ENCODE data around the gene TSPAN4.

DNA sequence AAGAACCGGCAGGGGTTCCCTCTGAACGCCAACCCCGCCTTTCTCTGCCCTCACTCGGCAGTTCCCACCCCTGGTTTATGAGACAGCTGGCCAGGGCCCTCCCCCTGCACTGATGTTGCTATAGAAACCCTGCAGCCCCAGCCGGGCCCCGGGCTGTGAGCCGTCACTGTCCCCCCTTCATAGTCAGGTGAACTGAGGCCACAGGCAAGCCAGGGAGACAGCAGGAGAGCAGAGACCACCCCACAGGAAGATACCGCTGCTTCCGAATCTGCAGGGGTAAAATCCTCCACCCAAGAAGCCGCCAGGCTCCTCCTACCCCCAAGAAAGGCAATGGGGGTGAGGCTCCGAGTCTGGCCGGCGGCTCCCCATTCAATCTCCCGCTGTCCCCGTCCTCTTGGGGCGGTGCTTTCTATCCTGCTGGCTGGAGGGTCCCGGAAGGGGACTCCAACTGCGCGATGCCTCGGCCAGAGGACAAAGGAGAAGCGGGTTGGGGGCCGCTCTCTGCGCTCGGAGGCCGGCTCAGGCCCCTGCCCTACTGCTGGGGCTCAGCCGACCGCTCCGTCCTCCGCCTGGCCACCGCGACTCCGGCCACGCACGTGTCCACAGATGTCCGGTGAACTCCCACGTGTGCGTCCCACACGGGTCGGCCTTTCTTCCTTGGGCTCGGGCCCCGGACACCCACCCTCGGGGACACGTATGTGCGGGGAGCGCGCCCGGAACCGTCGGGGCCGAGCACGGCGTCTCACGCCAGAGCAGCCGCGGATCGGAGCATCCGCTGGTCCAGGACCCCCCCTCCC, 45.2 kb upstream of the TSPAN4 start:
- no peak for TF ChIP-seq POLR2A (IDR thresholded peaks at IDR 0.05)
- TF ChIP-seq, protein P1, sequence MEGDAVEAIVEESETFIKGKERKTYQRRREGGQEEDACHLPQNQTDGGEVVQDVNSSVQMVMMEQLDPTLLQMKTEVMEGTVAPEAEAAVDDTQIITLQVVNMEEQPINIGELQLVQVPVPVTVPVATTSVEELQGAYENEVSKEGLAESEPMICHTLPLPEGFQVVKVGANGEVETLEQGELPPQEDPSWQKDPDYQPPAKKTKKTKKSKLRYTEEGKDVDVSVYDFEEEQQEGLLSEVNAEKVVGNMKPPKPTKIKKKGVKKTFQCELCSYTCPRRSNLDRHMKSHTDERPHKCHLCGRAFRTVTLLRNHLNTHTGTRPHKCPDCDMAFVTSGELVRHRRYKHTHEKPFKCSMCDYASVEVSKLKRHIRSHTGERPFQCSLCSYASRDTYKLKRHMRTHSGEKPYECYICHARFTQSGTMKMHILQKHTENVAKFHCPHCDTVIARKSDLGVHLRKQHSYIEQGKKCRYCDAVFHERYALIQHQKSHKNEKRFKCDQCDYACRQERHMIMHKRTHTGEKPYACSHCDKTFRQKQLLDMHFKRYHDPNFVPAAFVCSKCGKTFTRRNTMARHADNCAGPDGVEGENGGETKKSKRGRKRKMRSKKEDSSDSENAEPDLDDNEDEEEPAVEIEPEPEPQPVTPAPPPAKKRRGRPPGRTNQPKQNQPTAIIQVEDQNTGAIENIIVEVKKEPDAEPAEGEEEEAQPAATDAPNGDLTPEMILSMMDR (IDR thresholded peaks at IDR 0.05): no peak

Data from heart left ventricle (tissue), 13 donors.